Measurements from ENCODE around the gene TVP23C.

TVP23C gene

GRCh38 chr17:15494821-15495220, 68.5 kb downstream of the TVP23C start:
- no peak for DNase-seq

GRCh38 chr17:15493693-15494035, 69.6 kb downstream of the TVP23C start:
- DNase-seq, result no peak

DNA sequence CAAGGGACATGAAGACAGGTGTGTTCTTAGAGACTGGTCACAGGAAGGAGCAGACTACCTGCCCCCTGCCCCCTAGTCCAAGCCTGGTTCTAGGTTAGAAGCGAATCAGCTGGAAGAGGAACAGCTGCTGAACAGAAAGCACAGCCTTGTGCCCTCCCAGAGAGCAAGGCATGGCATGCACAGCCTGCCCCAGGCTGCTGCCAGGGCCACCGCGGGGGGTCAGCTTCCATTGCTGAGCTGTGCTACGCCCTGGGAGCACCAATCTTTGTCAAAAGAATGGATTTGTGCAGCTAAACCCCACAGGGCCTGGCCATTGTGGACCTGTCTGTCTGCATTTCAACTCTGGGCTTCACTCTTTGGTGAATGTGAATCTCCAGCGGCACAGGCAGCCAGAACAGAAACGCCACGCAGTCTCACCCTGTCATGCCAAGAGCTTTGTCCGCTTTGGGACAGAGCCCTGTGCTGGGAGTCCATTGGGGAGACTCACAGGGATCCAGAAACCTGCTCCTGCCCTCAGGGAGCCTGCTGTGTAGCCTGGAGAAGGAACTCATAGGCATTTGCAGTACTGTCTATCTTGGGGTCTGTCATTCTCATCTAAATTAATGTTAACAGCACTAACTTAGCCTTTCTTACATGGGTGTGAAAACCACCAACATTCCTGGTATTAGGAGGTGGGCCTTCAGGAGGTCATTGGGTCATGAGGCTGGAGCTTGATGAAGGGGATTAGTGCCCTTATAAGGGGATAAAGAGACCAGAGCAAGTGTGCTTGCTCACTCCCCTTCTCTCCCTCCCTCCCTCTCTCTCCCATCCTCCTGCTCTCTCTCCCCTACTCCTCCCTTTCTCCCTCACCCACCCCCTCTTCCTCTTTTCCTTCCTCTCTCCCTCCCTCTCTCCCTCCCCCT, 70.2 kb downstream of the TVP23C start:
- DNase-seq, result no peak

- no peak for DNase-seq
These were observed 71.1 kb downstream of the TVP23C start for GRCh38 chr17:15492186-15492585.

DNA sequence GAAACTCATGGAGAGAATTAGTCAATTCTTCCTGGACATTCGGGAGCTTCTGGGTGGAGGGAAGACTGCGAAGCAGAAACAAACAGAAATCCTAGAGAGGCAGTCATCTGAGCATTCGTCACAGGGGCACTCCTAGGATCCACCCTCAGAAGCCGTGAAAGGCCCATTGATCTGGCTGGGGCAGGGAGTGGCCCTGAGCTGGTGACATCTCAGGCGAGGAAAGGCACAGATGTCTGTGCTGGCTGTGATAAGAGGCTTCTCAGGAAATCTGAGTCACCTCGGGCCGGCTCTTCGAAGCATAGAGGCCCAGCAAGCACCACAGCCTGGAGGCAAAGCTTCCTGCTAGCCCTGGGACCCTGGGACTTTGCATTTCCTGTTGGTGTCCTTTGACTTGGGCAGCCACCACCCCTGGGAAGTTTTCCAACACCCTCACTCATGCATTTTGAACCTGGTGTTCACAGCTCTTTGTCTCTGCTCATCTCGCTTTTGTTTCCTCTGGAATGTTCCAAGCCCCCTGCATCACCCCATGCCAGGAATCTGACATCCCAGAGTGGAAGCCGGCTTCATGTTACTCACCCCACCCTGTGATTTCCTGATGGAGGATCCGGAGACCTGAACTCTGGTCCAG, 72.5 kb downstream of the TVP23C start:
- DNase-seq, result no peak

DNA sequence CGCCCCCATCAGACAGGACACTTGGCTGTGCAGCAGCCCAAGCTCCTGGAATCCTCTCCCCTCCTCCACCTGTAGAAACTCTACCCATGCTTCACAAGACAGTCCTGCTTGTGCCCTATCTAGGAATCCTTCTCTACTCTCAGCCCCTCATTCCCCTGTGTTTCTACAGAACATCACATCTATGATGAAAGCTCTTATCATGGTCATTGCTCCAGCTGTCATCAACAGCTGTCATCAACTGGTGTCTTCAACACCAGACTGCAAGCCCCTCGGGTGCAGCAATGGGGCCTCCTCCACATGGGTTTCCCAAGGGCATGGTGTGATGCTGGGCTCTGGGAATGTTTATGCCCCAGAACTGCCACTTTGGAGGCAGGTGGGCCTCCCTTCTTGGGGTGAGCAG, 74.7 kb downstream of the TVP23C start:
- DNase-seq, result no peak

DNA sequence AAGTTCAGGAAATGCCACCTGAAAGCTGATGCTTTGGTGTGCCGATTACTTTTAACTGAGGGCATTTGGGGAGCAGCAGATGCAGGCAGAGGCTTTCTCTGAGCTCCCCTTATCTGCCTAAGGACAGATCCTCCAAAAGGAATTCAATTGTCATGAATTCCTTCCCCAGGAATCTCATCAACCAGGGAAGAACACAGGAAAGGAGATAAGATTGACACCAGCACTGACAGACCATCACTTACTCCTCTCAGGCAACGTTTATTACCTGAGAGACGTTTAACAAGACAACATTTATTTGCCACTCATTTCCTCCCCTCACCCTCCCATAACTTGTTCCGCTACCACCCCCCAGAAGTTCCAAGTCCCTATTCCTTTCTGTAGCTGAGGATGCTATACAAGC, 78.2 kb downstream of the TVP23C start:
- DNase-seq, result no peak

- no peak for DNase-seq
These were observed 79.9 kb downstream of the TVP23C start for GRCh38 chr17:15483431-15483830.

DNA sequence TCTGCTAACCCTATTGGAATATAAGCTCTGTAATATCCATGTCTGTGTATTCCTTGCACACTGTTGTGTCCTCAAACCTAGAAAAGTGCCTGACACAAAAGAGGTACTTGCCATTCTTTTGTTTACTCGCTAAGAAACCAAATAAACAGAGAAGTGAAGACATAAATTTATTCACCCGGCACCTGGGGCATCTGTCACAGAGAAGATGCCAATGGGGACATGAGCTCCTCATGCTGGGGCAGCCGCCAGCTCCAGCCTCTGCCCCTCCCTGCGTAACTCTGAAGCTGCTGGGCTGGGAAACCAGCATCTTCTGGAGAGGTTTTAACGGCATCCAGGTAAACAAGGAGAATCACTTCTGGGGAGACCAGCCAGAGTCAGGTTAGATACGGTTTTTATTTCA, 80.8 kb downstream of the TVP23C start:
- DNase-seq, result no peak

- DNase-seq, result no peak
These were observed 81.8 kb downstream of the TVP23C start for GRCh38 chr17:15481481-15481880.

- no peak for DNase-seq
These were observed 83.1 kb downstream of the TVP23C start for GRCh38 chr17:15480204-15480603.

- DNase-seq, result no peak
These were observed 83.6 kb downstream of the TVP23C start for GRCh38 chr17:15479703-15480102.

DNA sequence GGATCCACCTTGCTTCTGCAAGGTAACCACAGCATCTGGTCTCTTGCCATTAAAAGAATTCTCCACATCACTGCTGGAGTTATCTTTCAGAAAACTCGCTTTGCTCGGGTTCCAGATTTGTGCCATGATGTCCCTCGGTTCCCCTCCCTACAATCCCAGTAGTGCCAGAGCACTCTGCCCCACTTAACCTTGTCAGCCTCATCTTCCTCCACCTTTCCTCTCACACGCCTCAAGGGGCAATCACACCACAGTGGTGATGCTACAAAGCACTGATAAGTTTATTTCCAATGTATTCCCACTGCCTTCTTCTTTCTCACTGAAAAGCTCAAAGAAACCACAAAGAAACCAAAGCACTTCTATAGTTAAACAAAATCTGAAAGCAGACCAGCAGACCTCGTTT, 84.4 kb downstream of the TVP23C start:
- no peak for DNase-seq

DNA sequence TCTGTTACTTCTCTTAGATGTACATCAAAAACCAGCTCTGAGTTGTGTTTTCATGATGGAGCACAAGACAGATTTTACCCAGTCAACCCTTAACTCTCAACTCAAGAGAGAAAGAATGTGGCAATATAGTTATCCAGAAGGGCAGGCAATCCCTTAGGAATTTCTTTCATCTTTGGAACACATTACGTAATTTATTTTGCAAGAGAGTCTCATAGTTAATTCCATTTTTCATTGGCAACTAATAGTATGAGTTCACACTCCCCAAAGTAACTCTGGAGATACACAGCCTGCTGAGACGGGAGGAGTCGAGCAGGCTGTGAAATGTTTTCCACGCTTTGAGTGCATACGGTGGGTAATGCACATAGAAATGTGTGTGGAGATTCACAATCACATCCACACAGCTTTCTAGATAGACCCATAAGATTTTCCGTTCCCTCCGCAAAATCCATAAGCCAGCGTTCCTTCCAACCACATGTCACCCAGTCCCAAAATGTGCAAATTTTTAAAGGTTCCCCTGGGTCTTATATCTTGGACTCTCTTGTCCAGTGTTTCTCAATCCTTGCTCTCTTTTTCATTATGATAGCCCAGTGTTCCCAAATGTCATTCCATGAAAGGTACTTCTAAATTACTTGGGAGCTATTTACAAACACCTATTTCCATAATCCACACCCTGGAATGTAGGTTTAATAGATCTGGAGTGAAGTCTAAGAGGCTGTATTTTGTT, 87.5 kb downstream of the TVP23C start:
- no peak for DNase-seq

GRCh38 chr17:15472891-15473290, 90.4 kb downstream of the TVP23C start:
- DNase-seq, result no peak

- DNase-seq, result no peak
These were observed 92.7 kb downstream of the TVP23C start for GRCh38 chr17:15470536-15470935.

GRCh38 chr17:15469260-15469659, 94.0 kb downstream of the TVP23C start:
- DNase-seq, result no peak

DNA sequence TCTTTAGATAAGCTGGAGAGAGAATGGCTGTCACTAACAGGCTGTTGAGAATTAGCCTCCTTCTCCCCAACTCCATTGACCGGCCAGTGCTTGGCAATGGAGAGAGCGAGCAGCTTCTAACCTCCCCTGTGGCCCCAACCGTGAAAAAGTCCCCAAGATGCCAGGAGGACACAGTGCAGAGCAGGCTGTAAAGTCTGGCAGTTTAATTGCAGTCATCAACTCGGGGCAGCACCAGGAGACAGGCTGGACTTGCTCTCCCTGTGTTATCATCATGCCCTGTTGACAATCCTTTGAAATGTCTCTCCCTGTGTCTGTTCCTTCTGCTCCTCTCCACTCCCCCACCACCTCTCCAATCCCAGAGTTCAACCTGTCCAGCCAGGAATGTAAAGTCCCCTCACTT, 95.2 kb downstream of the TVP23C start:
- DNase-seq, result no peak

GRCh38 chr17:15467592-15467991, 95.7 kb downstream of the TVP23C start, which contains the start of gene CDRT4:
Gene CDRT4 (minus strand): TSS chr17:15467621. CDS start chr17:15440238, 27,383 bp downstream.
- DNase-seq, result no peak

DNA sequence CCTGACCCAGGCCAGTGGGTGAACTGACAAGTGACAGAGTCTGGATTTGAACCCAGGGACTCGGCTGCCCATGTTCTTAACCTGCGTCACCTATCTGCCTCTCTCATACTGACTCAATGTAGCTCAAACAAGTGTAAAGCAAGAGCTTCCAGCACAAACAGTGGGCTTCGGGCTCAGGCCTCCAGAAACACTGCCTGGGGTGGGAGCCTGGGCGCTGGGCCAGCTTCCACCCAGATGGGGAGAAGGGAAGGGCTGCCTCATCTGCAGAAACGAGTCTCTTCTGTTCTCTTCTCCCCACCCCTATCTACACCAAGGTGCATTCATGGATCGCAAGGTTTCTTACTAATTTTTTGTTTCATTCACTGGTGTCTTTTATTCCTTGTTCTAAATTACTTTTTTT, 97.2 kb downstream of the TVP23C start:
- DNase-seq, result no peak

- no peak for DNase-seq
These were observed 98.1 kb downstream of the TVP23C start for GRCh38 chr17:15465045-15465701.

- DNase-seq, result no peak
These were observed 98.9 kb downstream of the TVP23C start for GRCh38 chr17:15464231-15464985.
